Measurements from ENCODE around the gene PGAM1.

- TF ChIP-seq POLR2A (IDR thresholded peaks at IDR 0.05; ENCODE audit: low read length) (no peak), GATA1 (IDR thresholded peaks at IDR 0.05; ENCODE audit: low read depth, low read length) (no peak)
Measured at GRCh38 chr10:97479939-97480338, 53.9 kb downstream of the PGAM1 start.
